Fibroblast of skin of abdomen (primary cell): ENCODE results near the gene FBXL17.

ENCODE experiments used
- DNase-seq: peaks from one replicate; pipeline ENCODE4 v3.0.0-alpha.2; 2013

FBXL17 gene

DNA sequence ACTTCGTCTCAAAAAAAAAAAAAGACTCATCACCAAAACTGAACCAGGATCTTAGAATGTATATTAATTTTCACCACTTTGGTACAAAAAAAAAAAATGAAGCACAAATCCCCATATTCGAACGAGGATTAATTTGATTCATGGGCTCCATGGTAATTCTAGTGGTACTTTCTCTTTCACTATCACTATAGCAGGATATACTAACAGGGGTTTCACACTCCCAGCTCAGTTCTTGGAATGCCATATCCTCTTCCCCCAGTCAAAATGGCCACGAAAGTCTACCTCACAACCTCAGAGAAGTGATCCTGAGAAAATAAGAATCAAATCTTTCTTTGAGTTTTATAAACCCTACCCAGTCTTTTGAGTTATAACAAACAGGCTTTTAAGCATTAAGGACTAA is 235.7 kb downstream of the FBXL17 start:
- DNase-seq, result no peak

DNA sequence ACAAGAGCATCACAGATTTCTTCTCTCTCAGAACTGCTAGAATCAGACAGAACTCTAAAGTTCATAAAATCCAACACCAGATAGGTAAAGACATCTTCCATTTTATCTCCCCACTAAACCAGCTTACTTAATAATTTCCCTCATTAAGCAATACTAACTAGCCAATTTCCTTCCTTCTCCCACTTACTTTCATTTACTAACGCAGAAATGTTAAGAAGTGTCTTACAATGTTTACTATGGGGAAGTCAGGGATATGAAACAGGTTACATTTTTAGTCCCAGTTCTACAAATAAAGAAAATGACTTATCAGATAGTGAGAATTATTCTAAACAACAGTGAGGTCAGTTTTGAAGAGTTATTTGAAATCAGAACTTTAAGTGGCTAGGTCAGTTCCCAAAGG is 236.5 kb downstream of the FBXL17 start:
- DNase-seq, result no peak

DNA sequence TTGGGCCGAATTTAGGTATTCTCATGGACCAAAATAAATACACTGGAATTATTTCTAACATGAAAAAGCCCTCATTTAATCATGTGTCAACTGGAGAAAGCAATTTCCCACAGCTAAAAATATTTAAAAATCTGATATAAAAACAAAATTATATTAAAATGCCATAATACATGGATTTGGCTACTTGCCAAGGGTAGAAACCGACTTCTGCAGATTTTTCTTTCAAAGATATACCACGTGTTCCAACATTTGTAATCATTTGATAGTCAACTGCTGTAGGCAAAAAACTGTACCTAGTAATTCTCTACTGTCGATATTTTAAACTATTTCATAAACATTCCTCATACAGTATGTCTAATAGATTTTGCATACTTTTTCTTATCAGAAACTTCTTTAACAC is 237.6 kb downstream of the FBXL17 start:
- no peak for DNase-seq

DNA sequence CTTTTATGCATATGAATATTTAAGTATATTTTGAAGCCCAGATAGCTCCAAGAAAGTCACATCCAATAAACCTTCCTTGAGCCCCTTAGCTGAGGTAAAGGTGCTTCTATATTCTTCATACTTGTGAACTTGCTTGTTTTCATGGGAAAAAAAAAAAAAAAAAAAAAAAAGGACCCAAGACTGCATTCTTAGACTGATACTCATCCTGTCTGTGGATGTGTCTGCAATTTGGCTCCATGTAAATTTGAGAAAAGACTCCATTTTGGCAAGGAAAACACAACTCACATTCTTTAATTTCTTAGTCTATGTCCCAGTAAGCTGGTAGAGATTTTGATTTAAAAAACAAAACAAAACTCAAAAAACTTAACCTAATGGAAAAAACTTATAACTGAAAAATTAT is 238.3 kb downstream of the FBXL17 start:
- DNase-seq, result peak; percentile 76

DNA sequence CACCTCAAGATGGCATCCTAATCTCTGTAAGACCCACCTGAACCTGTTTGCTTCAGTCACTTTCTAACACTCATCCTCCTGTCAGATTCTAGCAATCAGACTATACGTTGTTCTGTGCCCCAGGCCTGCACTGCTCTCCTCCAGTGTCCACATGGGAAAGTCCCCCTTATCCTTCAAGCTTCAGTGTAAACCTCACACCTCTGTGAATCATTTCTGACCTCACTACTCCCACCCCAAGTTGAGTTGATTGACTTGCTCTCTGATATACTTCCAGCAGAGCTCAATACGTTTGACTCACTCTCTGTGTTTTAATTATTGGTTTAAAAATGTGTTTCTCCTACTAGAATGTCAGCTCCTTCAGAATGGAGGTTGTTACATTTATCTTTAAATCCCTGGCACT is 240.2 kb downstream of the FBXL17 start:
- peak; percentile 6 for DNase-seq

DNA sequence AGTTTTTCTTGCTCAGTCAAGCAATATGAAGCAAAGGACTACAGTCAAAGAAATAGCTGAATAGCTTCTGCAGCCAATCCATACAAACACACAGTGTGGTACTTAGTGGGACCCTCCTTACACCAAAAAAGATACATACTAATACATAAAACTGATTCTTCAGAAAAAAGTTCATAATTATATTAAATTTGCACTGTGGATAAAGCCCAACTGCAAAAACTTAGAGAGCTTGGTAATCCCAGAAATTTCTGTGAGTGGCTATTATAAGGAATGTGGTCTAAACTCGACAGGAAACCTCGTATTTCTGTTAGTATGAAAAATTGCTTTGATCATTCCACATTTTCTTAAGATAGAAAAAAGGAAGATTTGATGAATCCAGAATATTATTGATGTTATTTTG is 245.4 kb downstream of the FBXL17 start:
- DNase-seq, result no peak

DNA sequence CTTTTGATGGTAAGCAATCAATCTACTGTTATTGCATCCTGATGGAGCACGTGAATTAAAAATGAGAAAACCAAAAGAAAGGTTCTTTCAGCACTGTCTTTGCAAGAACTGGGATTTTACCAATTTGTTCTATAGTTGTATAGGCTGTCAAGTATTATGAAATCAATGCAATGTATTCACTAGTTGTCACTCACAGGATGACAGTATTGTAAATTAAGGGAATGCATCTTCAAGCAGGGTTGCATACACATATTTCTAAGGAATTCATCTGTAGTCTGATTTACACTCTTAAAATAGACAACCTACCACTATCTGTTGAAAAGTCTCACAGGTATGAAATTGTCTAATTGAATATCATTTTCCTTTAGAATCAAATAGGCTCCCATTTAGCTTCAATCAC is 252.8 kb downstream of the FBXL17 start:
- no peak for DNase-seq

DNA sequence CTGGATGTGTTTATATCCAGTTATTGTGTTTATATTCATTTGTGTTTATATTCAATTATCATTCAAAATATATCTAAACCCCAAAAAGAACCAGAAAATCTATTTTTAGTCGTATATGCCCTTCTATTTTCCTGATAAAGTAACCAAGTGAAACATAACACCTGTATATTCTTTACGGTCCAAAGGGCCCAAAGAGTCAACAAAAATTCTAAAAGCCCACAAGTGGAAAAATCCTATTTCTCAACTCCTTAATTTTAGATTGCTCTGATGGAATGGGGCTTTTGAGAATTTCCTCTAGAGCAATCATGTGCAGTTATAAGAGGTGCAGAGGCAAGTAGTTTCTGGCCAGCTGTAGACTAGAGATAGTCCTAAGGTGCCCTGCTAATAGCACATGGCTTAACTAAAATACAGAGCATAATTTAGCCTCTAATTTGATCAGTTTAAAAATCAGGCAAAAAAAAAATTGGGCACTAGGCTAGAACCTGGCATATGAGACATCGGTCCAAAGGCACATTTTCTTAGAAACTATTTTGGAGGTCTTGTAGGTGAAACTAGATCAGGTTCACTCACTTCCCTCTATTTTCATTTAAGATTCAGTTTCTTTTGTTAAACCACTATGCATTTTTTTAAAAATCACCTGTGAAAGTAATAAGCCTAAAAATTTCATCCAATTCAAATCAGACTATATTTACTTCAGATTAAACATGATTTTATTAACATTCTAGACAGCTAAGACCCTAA is 256.0 kb downstream of the FBXL17 start:
- no peak for DNase-seq

DNA sequence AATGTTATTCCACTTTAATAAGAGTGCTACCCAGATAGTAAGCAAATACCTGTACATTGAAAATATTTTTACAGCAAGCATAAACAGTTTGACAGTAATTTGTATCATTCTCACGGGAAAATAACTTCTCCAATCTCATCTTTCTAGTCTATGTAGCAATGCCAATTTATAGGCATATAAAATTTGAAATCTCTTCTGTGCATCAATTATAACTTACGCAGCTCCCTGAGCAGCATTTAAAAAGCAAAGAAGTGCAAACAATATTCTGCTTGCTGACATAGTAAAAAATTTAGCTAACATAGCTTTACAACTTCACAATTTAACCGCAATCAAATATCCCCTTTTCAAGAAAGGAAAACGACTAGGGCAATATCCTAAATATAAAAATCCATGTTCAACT is 257.3 kb downstream of the FBXL17 start:
- DNase-seq, result no peak

DNA sequence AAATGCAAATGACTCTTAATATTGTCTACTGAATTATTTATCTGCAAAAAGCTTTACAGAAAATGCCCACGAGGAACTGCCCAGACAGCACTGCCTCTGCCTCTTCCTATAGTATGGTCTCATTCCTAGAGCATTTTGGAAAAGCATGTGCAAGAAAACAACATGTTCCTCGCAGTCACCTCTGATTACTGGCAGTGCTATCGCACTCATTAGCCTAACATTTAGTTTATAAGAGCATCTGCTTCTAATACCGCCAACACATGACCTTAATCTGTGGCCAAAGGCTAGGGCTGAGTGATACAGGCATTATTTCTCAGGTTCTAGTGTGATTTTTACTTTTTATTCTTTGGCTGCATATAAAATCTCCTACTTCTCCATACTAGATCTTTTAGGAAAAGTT is 259.2 kb downstream of the FBXL17 start:
- no peak for DNase-seq

DNA sequence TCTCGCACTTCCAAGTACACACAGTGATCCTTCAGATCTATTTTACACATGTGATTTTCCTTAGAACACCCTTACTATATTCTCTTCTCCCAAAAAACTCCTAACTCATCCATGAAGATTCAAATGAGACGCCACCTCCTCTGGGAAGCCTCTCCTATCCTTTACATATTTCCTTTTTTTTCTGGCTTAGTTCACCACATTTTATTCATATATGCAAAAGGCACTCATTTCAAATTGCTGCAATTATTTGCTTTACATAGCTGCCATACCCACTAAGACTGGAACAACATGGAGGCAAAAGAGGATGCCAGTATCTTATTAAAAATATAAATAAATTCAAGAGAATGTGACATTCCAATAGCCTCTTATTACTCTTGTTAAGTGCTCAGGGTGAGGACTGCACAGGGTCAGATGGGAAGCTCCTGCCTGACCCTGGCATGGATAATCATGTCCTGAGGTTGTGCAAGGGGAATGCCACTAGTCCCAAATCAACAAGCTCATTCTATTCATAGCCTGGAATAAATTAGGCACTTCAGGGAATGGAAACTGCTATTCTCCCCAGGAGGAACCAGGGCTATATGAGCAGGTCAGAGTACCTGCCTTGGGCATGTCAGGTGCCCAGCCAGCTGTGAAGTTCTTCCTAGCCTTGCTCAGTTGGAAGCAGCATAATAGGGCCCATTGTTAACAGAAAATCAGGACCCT is 262.9 kb downstream of the FBXL17 start:
- DNase-seq, result no peak

DNA sequence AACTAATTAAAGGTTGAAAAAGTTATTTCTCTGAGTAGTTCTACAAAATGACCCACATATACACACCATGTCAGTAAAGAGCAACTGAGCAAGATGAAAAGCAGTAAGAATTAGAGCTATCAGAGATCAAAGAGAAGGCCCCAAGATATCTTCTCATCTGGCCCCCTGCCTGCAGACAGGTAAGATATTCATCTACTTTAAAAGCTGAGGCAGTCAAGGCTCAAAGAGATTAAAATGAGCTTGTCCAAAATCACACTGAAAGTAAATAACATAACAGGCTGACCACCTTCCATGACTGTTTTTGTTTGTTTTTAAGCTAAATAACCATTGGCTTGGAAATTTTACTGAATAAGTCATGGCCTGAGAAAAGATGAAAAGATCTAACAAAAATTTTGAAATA is 266.2 kb downstream of the FBXL17 start:
- no peak for DNase-seq

DNA sequence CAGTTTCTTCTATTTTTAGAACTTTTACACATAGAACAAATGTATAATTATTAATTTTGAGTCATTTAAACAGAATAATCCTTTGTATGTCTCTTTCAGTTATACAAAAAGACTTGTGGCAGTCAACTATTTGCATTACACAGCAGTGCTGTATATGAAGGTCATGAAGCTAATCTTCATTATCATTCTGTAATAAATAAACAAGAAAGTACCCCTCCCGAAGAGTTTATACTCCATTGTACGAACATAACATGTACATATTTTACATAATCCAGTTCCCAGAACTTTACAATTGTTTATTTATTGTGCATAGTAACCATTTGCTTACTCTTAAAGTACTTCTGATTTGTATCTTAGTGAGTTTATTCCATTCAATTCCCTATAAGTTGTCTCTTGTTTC is 267.9 kb downstream of the FBXL17 start:
- DNase-seq, result no peak

DNA sequence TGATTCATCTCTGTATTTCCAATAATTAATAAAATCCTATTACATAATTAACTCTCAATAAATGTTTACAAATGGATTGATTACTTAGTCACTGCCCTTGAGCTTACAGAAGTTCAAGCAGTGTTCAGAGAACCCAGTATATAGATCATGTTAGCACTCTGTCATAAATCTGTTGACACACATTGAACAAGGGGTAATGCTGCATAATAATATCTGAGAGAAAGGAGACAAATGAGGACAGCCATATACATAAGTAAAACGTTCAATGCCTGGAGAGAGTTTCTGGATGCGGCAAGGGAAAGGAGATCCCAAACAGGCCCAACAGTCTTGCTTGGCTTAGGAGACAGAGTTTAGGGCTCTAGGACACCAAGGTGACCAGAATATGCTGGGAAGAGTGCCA is 270.2 kb downstream of the FBXL17 start:
- DNase-seq, result no peak

DNA sequence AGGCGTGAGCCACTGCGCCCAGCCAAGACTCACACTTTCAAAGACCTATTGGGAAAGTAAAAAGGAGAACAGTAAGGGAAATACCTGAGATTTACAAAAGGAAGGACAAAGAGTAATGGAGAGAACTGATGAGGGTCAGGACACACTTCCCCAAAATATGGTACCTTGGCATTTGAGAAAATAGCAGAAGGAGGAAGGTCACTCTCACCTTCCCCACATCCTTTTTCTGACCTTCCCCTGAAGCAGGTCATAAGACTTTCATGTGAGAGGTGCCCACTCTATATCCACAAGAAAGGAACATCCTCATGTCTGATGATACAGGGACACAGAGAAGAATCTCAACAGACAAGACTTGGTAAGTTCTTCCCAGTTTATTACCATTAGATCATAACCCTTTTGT is 272.8 kb downstream of the FBXL17 start:
- no peak for DNase-seq

DNA sequence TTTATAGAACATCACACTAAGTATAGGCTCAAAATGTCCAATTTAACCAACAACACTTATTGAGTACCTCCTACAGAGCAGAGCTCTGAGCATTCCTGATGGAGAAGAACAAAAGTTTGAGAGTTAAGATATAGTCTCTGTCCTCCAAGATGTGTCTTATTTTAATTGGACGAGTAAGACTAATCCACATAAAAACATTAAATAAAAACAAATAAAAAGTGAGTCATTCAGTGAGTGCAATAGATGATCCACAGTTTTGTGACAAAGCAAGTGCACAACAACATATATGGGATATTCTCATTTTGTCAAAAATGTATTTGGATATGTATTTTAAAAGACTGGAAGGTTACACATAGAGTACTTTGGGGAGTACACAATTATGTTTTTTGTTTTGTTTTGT is 277.4 kb downstream of the FBXL17 start:
- DNase-seq, result no peak

DNA sequence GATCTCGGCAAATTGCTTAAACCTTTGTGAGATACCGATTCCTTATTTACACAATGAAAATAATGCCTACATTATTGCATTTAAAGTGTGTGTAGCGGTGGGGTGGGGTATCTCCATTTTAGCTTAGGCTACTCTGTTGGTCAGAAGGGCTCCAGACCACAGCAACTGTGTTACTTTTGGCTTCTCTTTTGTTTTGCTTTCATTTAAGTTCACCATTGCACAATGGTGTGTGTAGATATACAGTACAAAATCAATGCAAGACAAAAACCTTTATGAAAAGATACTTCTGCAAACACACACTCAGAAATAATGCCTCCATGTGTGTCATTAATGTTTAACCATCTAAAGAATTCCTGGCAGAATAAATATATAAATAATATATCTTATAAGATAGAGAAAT is 279.4 kb downstream of the FBXL17 start:
- no peak for DNase-seq

DNA sequence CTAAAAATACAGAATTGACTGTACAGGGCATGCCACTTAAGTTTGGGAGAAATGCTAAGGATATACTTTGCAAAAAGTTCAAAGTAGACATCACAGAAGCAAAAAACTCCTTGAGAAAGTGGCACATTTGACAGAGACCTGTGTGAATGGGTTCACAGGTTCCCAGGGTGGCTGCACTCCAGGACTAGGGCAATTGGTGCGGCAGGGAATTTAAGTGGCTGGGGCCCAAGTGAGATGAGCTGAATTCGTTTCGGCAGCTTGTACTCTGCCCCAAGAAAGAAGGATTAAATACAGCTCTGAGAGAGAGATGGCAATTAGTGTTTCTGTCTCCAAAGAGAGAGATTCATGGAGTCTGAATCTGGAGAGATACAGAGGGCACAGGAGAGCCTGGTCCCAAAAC is 280.1 kb downstream of the FBXL17 start:
- no peak for DNase-seq

DNA sequence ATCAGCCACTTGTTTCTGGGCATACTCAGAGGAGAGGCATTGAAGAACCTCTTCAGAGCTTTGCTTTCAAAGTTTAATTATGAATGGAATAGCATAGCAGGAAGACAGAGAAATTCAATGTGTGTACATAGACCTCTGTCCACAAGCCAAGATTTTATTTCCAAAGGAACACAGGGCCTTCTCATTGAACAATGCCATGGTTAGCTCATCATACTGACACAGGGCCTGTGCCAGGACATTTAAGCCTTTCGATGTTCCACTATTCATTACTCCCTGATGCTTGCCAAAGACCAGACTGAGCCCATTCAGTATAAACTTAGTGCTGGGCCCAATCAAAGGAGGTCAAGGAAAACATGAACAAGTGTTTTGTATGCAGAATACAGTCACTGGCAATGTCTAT is 280.8 kb downstream of the FBXL17 start:
- DNase-seq, result no peak

DNA sequence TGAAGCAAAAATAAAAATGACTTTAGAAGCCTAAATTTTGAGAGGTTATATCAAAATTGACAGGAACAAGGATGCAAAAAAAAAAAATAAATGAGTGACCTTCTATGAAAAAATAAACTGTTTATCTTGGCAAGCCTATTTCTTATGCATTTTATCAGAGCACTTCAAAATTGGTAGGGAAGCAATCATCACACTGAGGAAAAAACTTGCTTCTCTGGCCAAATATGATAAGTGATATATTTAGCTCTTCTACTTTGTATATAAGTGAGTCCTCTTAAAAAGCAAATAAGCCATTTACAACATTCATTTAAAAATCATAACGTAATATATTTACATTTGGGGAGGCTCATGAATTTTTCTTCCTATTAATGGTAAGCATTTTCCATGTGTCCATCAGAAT is 287.1 kb downstream of the FBXL17 start:
- no peak for DNase-seq

DNA sequence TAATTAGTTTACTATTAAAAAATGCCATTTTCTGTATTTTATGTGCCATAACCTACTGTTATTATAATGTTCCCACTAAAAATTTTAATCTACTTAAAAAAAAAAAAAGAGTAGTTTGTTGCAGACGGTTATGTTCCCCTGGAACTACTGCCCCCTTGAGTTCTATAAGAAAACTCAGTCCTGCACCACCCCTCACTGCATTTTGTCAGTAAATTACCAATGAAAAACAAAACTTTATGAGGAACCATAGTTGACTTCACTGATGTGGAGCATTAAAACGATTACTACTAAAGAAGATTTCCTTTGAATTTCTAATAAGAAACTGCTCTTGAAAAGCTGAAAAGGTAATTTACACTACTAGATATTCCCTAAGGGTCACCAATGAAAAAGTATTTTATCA is 288.7 kb downstream of the FBXL17 start:
- DNase-seq, result peak; percentile 21

DNA sequence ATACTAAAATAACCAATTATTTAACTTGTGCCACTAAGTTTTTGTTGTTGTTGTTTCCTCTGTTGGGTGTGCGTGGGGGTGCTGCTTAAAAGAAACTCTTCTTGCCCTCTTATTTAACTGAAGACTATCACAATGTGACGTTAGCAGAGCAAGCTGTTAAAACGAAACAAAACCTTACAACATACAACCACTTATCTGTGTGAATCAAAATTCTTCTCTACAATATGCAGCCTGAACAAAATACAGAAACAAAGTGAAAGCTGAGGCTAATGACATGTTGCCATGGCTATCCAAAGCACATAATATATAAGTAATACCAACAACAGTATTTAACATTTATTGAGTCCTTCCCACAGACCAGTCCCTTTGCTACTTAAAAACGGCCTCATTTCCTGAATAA is 291.0 kb downstream of the FBXL17 start:
- no peak for DNase-seq

DNA sequence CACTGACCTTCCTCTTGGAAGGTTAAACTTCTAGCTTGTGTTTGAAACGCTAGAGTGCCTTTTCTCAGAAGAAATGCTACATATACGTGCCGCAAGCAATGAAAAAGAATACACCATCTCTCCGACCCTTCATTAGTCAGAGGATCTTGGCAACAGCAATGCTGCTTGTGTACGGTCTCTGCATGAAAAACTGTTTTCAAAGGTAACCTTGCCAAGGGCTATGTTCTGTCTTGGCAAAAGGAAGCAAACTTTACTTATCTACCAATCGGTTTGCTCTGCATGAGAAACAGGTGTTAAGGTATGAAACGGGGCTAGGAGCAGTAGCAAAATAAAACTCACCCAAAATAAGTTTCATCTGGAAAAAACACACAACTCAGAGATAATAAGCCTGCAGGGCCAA is 297.8 kb downstream of the FBXL17 start:
- no peak for DNase-seq

DNA sequence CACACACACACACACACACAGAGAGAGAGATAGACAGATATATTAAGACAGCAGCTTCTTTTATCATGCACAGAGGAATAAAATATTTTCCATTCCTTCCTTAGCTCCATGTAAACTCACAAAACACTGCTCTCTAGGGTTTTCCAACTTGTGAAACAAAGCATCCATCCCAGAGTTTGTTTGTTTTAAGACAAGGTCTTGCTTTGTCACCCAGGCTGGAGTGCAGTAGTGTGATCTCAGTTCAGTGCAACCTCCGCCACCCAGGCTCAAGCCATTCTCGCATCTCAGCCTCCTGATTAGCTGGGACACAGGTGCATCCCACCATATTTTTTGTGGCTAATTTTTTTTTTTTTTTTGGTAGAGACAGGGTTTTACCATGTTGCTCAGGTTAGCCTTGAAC is 298.7 kb downstream of the FBXL17 start:
- DNase-seq, result no peak

DNA sequence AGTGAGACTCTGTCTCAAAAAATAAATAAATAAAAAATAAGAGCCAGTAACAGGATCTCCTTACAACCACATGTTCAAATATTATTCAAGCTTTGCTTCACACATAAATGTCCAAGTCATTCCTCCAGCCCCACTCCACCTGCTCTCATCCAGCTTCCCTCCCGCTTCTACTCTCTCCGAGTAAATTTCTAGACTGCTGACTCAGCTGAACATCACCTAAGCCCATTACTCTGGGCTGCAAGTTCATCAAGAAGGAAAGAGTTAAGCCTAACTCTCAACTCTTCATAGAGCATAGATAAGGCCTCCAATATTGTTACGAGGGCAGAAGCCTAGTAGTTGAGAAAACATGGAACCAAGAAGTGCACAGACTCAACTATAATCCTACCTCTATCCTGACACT is 300.2 kb downstream of the FBXL17 start:
- DNase-seq, result no peak
